ENCODE data around the gene LRRC3B. TPM values are rescaled to one million over a fixed set of nuclear protein-coding genes. Genes with fewer than 3 reads are reported as not detected.

The LRRC3B gene
- total RNA-seq, 5 donors from 2014 or later (not counting 1 experiment from before 2014, with no cell fraction given): not detected

- Histone ChIP-seq H3K9me3 (no peaks in the 10 kb centered on the region), H3K4me1 (ENCODE audit: control insufficient read depth in 1 of 2, extremely low read depth in 1 of 2, insufficient read depth in 2 of 2, low read length in 2 of 2) (no peaks in the 10 kb centered on the region), H3K27ac (ENCODE audit: low read length) (no peak overlapping the region), H3K4me3 (ENCODE audit: control insufficient read depth in 1 of 2, extremely low read depth in 1 of 2, low read length in 1 of 2) (no peak overlapping the region), H3K36me3 (ENCODE audit: control insufficient read depth in 2 of 2, extremely low read depth in 1 of 2, insufficient read depth in 1 of 2, low read length in 1 of 2) (no peaks in the 10 kb centered on the region), H3K27me3 (replicated peaks in 1 of 2; ENCODE audit: control insufficient read depth in 2 of 2, extremely low read depth in 1 of 2, insufficient read depth in 2 of 2, low read length in 1 of 2) (no peaks in the 10 kb centered on the region)
- no peaks in the 10 kb centered on the region for H3K4me1 Mint-ChIP-seq
- H3K36me3 Mint-ChIP-seq: no peaks in the 10 kb centered on the region
- no peak overlapping the region for H3K27ac Mint-ChIP-seq
- DNase-seq (no peak), ATAC-seq (replicated peaks in 1 of 4) (no peak)
- POLR2A ChIA-PET: no interaction called here
- no peak overlapping the region for H3K4me3 Mint-ChIP-seq
- no CpG with 5 or more reads among the region's 2 CpGs for WGBS (ENCODE audit: insufficient coverage)
- CTCF ChIA-PET: no interaction called here
- H3K27me3 Mint-ChIP-seq: no peaks in the 10 kb centered on the region
- peaks cover 0 to 8% (median 3%) of the 10 kb centered on the region in 3 donors for H3K9me3 Mint-ChIP-seq
Measured at GRCh38 chr3:26750263-26750662, 127.7 kb downstream of the LRRC3B start.

- WGBS (ENCODE audit: insufficient coverage): 80% methylated on average over 1 of the region's 2 CpGs
- CTCF ChIA-PET: no interaction called here
- Mint-ChIP-seq H3K27me3 (no peaks in the 10 kb centered on the region), H3K4me1 (no peaks in the 10 kb centered on the region), H3K9me3 (peaks cover 3 to 10% (median 5%) of the 10 kb centered on the region in 3 donors), H3K4me3 (no peak overlapping the region), H3K27ac (no peak overlapping the region), H3K36me3 (no peaks in the 10 kb centered on the region)
- DNase-seq: no peak
- H3K36me3 ChIP-seq (ENCODE audit: control insufficient read depth in 2 of 2, extremely low read depth in 1 of 2, insufficient read depth in 1 of 2, low read length in 1 of 2): no peaks in the 10 kb centered on the region
- POLR2A ChIA-PET: no interaction called here
- H3K27ac ChIP-seq (ENCODE audit: low read length): no peak overlapping the region
- no peak overlapping the region for H3K4me3 ChIP-seq (ENCODE audit: control insufficient read depth in 1 of 2, extremely low read depth in 1 of 2, low read length in 1 of 2)
- H3K4me1 ChIP-seq (ENCODE audit: control insufficient read depth in 1 of 2, extremely low read depth in 1 of 2, insufficient read depth in 2 of 2, low read length in 2 of 2): no peaks in the 10 kb centered on the region
- no peaks in the 10 kb centered on the region for H3K9me3 ChIP-seq
- no peak for ATAC-seq (replicated peaks in 1 of 4)
- no peaks in the 10 kb centered on the region for H3K27me3 ChIP-seq (replicated peaks in 1 of 2; ENCODE audit: control insufficient read depth in 2 of 2, extremely low read depth in 1 of 2, insufficient read depth in 2 of 2, low read length in 1 of 2)
Measured at GRCh38 chr3:26752466-26752865, 129.9 kb downstream of the LRRC3B start.

- H3K9me3 ChIP-seq: no peaks in the 10 kb centered on the region
- no peaks in the 10 kb centered on the region for H3K27me3 ChIP-seq (replicated peaks in 1 of 2; ENCODE audit: control insufficient read depth in 2 of 2, extremely low read depth in 1 of 2, insufficient read depth in 2 of 2, low read length in 1 of 2)
- H3K4me1 Mint-ChIP-seq: no peaks in the 10 kb centered on the region
- ChIA-PET POLR2A (no interaction called here), CTCF (no interaction called here)
- H3K36me3 Mint-ChIP-seq: no peaks in the 10 kb centered on the region
- no peak overlapping the region for H3K4me3 Mint-ChIP-seq
- ATAC-seq (replicated peaks in 1 of 4): no peak
- no peak overlapping the region for H3K27ac ChIP-seq (ENCODE audit: low read length)
- H3K4me1 ChIP-seq (ENCODE audit: control insufficient read depth in 1 of 2, extremely low read depth in 1 of 2, insufficient read depth in 2 of 2, low read length in 2 of 2): no peaks in the 10 kb centered on the region
- no peak for DNase-seq
- no peaks in the 10 kb centered on the region for H3K27me3 Mint-ChIP-seq
- no peak overlapping the region for H3K4me3 ChIP-seq (ENCODE audit: control insufficient read depth in 1 of 2, extremely low read depth in 1 of 2, low read length in 1 of 2)
- H3K27ac Mint-ChIP-seq: no peak overlapping the region
- peaks cover 5 to 11% (median 6%) of the 10 kb centered on the region in 3 donors for H3K9me3 Mint-ChIP-seq
- H3K36me3 ChIP-seq (ENCODE audit: control insufficient read depth in 2 of 2, extremely low read depth in 1 of 2, insufficient read depth in 1 of 2, low read length in 1 of 2): no peaks in the 10 kb centered on the region
Measured at GRCh38 chr3:26753095-26753494, 130.5 kb downstream of the LRRC3B start.

- Histone ChIP-seq H3K4me3 (ENCODE audit: control insufficient read depth in 1 of 2, extremely low read depth in 1 of 2, low read length in 1 of 2) (no peak overlapping the region), H3K4me1 (ENCODE audit: control insufficient read depth in 1 of 2, extremely low read depth in 1 of 2, insufficient read depth in 2 of 2, low read length in 2 of 2) (no peaks in the 10 kb centered on the region), H3K9me3 (no peaks in the 10 kb centered on the region), H3K27ac (ENCODE audit: low read length) (no peak overlapping the region), H3K36me3 (ENCODE audit: control insufficient read depth in 2 of 2, extremely low read depth in 1 of 2, insufficient read depth in 1 of 2, low read length in 1 of 2) (no peaks in the 10 kb centered on the region), H3K27me3 (replicated peaks in 1 of 2; ENCODE audit: control insufficient read depth in 2 of 2, extremely low read depth in 1 of 2, insufficient read depth in 2 of 2, low read length in 1 of 2) (no peaks in the 10 kb centered on the region)
- Mint-ChIP-seq H3K4me1 (no peaks in the 10 kb centered on the region), H3K36me3 (no peaks in the 10 kb centered on the region), H3K27me3 (no peaks in the 10 kb centered on the region), H3K4me3 (no peak overlapping the region), H3K9me3 (peaks cover 8 to 11% (median 10%) of the 10 kb centered on the region in 3 donors), H3K27ac (no peak overlapping the region)
- ChIA-PET POLR2A (no interaction called here), CTCF (no interaction called here)
- DNase-seq: no peak
- no peak for ATAC-seq (replicated peaks in 1 of 4)
Measured at GRCh38 chr3:26757978-26758377, 135.4 kb downstream of the LRRC3B start.

All from T-cell (primary cell).